Kidney epithelial cell (primary cell): ENCODE measurements around the gene APOBEC3C. TPM values are rescaled to one million over a fixed set of nuclear protein-coding genes. Genes with fewer than 3 reads are reported as not detected.

Experiments used
- DNase-seq: peaks from one replicate; pipeline ENCODE4 v3.0.0-alpha.2; 2010; ENCODE audit warnings: low read depth
- H3K27me3 ChIP-seq: 2 replicates; pipeline ENCODE4 v1.6.0; 2011; ENCODE audit warnings: low read length; ENCODE audit not compliant: control insufficient read depth, insufficient read depth
- H3K36me3 ChIP-seq: 2 replicates; pipeline ENCODE4 v1.5.1; 2011; ENCODE audit warnings: low read length; ENCODE audit not compliant: control insufficient read depth, insufficient read depth
- H3K4me3 ChIP-seq: 2 replicates; pipeline ENCODE4 v1.5.1; 2011; ENCODE audit warnings: low read depth, mild to moderate bottlenecking, control low read depth, low read length
- total RNA-seq: library from RNA; depleted of rRNA; stranded (reverse); fragments of >200 nt; gene quantifications from 2 replicates; pipeline ENCODE4 v1.2.3, GENCODE V29; 2015
- TF ChIP-seq, protein P1 (sequence below): IDR thresholded peaks from 2 replicates; pipeline ENCODE4 v1.5.1; 2011; ENCODE audit warnings: mild to moderate bottlenecking, moderate library complexity, low read length, control low read depth, inconsistent platforms; ENCODE audit not compliant: insufficient read depth, poor library complexity, severe bottlenecking

APOBEC3C gene
- total RNA-seq, 1 donor from 2014 or later, result 8.9 TPM

DNA sequence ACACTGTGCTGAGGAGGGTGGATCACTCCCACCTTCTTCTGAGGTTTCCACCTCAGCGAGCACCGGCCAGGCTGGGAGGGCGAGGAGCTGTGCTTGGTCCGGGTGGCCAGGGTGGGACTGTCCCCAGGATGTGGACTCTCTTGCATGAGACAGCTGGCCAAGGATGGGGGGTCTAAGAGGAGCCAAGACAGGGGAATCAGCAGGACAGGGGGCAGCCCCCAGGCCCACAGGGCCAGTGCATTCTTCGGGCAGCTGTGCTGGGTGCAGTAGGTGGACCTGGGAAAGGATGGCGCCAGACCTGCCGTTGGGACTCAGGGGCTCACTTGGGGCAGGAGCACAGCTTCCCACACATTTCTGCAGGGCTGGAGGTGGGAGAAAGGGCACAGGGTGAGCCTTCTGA is 47.1 kb upstream of the APOBEC3C start:
- TF ChIP-seq, protein P1, sequence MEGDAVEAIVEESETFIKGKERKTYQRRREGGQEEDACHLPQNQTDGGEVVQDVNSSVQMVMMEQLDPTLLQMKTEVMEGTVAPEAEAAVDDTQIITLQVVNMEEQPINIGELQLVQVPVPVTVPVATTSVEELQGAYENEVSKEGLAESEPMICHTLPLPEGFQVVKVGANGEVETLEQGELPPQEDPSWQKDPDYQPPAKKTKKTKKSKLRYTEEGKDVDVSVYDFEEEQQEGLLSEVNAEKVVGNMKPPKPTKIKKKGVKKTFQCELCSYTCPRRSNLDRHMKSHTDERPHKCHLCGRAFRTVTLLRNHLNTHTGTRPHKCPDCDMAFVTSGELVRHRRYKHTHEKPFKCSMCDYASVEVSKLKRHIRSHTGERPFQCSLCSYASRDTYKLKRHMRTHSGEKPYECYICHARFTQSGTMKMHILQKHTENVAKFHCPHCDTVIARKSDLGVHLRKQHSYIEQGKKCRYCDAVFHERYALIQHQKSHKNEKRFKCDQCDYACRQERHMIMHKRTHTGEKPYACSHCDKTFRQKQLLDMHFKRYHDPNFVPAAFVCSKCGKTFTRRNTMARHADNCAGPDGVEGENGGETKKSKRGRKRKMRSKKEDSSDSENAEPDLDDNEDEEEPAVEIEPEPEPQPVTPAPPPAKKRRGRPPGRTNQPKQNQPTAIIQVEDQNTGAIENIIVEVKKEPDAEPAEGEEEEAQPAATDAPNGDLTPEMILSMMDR, result no peak
- no peaks in the 10 kb centered on the region for H3K27me3 ChIP-seq

DNA sequence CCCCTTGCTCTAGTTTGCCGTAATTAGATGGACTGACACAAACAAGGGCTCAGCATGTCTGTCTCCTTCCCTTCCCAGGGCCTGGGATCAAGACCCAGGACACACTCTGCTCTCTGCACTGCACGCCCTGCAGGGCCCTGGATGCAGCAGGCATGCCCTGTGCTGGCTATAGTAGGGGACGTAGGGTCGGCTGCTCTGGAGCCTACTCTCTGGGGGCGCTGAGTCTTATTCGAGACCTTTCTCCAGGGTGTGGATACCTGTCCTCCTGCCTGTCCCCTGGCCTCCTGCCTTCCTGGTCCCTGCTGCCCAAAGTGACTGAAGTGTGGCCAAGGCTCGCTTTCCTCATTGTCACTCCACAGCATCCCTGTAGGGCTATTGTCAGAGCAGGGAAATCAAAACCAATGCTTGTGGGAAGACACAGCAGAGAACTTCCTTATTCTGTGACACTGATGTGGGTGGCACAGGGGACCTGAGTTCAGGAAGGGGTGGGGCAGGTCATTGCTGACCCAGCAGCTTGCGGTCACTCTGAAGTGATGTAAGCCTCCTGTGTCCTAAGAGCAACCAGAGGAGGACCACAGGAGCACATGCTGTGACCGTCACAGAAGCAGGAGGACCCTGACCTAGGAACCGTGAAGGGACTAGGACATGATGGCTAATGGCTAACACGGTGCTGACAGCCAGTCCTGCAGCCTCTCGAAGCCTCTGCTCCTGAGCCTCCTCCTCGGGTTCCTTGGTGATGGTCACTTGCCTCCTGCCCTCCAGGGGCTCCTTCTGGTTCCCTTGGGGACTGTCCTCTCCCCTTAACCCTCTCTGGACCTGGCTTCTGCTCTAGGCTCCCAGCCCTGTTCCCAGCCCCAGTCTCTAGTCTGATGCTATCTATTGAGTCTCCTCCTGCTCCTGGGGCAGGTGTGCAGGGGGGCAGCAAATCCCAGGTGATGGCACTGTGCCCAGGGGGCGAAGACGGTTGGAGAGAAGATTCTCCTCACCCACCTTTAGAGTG is 46.3 kb upstream of the APOBEC3C start:
- TF ChIP-seq, protein P1, result no peak
- H3K27me3 ChIP-seq, result no peaks in the 10 kb centered on the region

More for the DNA sequence above, 47.1 kb upstream of the APOBEC3C start:
- no peak for DNase-seq
- H3K4me3 ChIP-seq, result no peak overlapping the region
- H3K36me3 ChIP-seq, result no peaks in the 10 kb centered on the region

DNA sequence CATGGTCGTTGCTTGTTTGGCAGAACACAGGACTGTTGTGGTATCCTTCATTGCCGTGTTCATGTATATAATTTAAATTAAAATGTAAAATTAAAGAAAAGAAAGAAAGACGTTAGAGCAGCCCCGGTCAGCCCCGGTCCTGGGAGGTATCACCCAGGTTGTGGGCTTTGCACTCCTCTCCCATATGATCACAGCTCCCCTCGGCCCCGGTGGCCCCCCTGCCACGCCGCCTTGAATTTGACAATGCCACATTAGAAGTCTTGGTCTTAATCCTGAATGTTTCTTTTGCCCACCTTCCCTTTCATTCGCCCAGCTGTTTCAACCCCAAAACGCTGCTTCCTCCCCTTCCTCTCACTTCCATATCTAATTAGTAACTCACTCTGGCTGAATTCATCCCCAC is 45.3 kb upstream of the APOBEC3C start:
- no peaks in the 10 kb centered on the region for H3K27me3 ChIP-seq
- no peak for DNase-seq
- H3K4me3 ChIP-seq, result no peak overlapping the region
- H3K36me3 ChIP-seq, result no peaks in the 10 kb centered on the region
- TF ChIP-seq, protein P1, result no peak

More for the DNA sequence above, 46.3 kb upstream of the APOBEC3C start:
- H3K4me3 ChIP-seq, result no peak overlapping the region
- H3K36me3 ChIP-seq, result no peaks in the 10 kb centered on the region
- DNase-seq, result no peak

DNA sequence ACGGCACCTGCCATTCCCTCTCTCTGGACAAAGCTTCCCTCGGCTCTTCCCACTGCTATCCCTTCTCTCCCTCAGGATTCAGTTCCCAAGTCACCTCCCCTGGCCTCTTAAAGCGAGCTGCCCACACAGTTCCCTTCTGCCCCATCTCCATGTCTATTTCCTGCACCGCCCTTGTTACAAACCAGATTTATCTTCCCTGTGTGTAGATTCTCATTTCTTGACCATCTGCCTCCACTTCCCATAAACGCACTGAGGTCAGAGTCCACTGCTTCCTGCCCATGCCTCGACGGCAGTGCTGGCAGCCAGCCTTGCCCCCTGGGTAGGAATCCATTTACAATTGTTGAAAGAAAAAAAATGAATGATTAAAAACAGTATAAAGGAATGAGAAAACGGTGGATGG is 43.5 kb upstream of the APOBEC3C start:
- Histone ChIP-seq H3K27me3 (no peaks in the 10 kb centered on the region), H3K4me3 (no peak overlapping the region), H3K36me3 (no peaks in the 10 kb centered on the region)
- DNase-seq, result no peak
- TF ChIP-seq, protein P1, result no peak

DNA sequence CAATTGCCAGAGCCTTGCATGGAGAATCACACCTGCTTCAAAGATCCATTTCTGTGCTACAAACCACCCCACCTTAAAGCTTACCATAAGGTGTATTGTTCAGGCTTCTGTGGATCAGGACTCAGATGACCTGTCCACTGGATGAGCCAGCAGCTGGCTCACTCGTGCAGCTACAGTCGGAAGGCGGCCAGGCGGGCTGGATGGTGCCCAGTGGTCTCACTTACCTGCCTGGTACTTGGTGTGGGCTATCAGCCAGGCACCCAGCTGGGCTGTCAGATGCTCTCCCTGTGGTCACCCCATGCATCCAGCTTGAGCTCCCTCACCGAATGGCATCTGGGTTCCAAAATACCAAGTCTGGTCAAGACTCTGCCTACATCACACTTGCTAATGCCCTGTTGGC is 42.9 kb upstream of the APOBEC3C start:
- no peaks in the 10 kb centered on the region for H3K27me3 ChIP-seq
- TF ChIP-seq, protein P1, result no peak
- no peak for DNase-seq
- no peaks in the 10 kb centered on the region for H3K36me3 ChIP-seq
- H3K4me3 ChIP-seq, result no peak overlapping the region
